DMS53 (cell line): ENCODE data around the gene LPGAT1.
"Not testable (repeated sequence)": the region's sequence is repeated elsewhere in the genome, so short reads cannot be mapped to it uniquely, and the experiment has no call there.

ENCODE experiments used
- DNase-seq: peaks from one replicate; lab custom pipeline; 2025; lab: John Stamatoyannopoulos, UW

LPGAT1 gene

GRCh38 chr1:211830328-211831142 is at the start of gene LPGAT1:
Gene LPGAT1 (minus strand): TSS chr1:211830763. CDS start chr1:211829296, 1,467 bp downstream.
- peak; percentile 93 for DNase-seq

- no peak for DNase-seq
Measured at GRCh38 chr1:211879475-211879874, 48.9 kb upstream of the LPGAT1 start.

GRCh38 chr1:211876851-211877590 is 46.5 kb upstream of the LPGAT1 start:
- DNase-seq, result no peak

- no peak for DNase-seq
Measured at GRCh38 chr1:211875541-211875940, 45.0 kb upstream of the LPGAT1 start.

GRCh38 chr1:211874521-211875347 is 44.2 kb upstream of the LPGAT1 start:
- no peak for DNase-seq

GRCh38 chr1:211873731-211874130 is 43.2 kb upstream of the LPGAT1 start:
- DNase-seq, result not testable (repeated sequence)

- DNase-seq, result no peak
Measured at GRCh38 chr1:211870156-211870555, 39.6 kb upstream of the LPGAT1 start.

GRCh38 chr1:211865180-211865579 is 34.6 kb upstream of the LPGAT1 start:
- DNase-seq, result no peak

GRCh38 chr1:211859405-211859804 is 28.8 kb upstream of the LPGAT1 start:
- DNase-seq, result peak; percentile 12

GRCh38 chr1:211851174-211851573 is 20.6 kb upstream of the LPGAT1 start:
- DNase-seq, result no peak

- DNase-seq, result no peak
Measured at GRCh38 chr1:211843507-211844298, 13.1 kb upstream of the LPGAT1 start.

GRCh38 chr1:211843018-211843417 is 12.5 kb upstream of the LPGAT1 start:
- DNase-seq, result no peak

- DNase-seq, result peak; percentile 16
Measured at GRCh38 chr1:211842518-211842917, 12.0 kb upstream of the LPGAT1 start.

- no peak for DNase-seq
Measured at GRCh38 chr1:211839106-211839505, 8.5 kb upstream of the LPGAT1 start.

- DNase-seq, result no peak
Measured at GRCh38 chr1:211833174-211833820, 2.7 kb upstream of the LPGAT1 start.

- DNase-seq, result no peak
Measured at GRCh38 chr1:211832661-211833060, 2.1 kb upstream of the LPGAT1 start.

- DNase-seq, result peak; percentile 50
Measured at GRCh38 chr1:211831558-211832323, 1.2 kb upstream of the LPGAT1 start.

GRCh38 chr1:211830055-211830327 is 572 bp downstream of the LPGAT1 start:
- DNase-seq, result peak; percentile 74

GRCh38 chr1:211829343-211830054 is 1.1 kb downstream of the LPGAT1 start:
- DNase-seq, result peak; percentile 57
